ENCODE measurements around the gene AIRE. TPM values are rescaled to one million over a fixed set of nuclear protein-coding genes. Genes with fewer than 3 reads are reported as not detected.
"Not testable (repeated sequence)": the region's sequence is repeated elsewhere in the genome, so short reads cannot be mapped to it uniquely, and the experiment has no call there.

Gene AIRE
- total RNA-seq = not detected
- long read RNA-seq = 0 reads

DNA sequence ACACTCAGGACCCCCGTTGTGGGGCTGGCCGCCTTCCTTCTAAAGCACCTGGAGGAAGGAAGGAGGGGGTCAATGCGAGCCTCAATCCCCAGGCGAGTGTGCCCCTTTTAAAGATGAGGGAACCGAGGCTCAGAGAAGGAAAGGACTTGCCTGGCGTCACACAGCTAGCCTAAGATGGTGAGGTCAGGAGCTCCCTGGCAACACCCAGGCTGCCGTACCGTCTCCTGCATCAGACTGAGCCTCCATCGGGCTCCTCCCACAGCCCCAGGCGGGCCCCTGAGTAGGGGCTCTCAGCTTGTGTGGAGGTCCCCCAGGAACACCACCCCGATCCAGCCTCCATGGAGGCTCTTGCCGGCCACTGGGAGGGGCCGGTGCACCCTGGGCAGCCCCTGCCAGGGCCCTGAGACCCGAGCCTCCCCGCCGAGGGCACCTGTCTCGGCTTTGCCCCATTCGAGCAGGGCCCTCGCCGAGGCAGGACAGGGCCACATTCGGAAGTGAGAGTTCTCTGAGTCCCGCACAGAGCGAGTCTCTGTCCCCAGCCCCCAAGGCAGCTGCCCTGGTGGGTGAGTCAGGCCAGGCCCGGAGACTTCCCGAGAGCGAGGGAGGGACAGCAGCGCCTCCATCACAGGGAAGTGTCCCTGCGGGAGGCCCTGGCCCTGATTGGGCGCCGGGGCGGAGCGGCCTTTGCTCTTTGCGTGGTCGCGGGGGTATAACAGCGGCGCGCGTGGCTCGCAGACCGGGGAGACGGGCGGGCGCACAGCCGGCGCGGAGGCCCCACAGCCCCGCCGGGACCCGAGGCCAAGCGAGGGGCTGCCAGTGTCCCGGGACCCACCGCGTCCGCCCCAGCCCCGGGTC, at the start of gene AIRE:
AIRE (plus strand) TSS at position 739 of the 855 bp plus-strand sequence. CDS start 131 bp downstream, outside the sequence.
- ATAC-seq (ENCODE audit: poor library complexity) (peak; percentile 26), DNase-seq (peak; percentile 40)
- intact Hi-C loops (cut with DNase I) = no loop called here

- peak; percentile 45 for ATAC-seq (ENCODE audit: poor library complexity)
- DNase-seq; intact Hi-C loops (cut with DNase I): not testable (repeated sequence)
Observed at GRCh38 chr21:44240353-44240752, 45.3 kb upstream of the AIRE start.

DNA sequence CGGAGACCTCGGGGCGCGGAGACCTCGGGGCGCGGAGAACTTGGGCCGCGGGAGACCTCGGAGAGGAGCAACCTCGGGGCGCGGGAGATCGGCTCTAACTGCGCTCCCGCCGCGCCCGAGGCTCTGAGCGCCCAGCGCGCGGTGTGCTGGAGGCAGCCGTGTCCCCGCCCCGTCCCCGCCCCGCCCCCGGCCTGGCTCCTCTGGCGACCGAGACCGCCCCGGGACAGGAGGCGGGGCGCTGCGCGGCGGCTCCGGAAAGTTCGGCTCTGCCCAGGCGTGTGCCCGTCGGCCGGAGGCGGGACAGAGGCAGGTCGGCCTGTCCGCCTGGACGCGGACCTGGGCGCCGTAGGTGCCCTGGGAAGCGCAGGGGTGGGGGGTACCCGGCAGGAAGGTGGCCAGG, 44.8 kb upstream of the AIRE start, which contains the start of gene ICOSLG:
ICOSLG (minus strand) TSS at position 102 of the 400 bp plus-strand sequence. CDS start 126 bp downstream, outside the sequence.
- DNase-seq; intact Hi-C loops (cut with DNase I): not testable (repeated sequence)
- ATAC-seq (ENCODE audit: poor library complexity) = peak; percentile 90

GRCh38 chr21:44241281-44241680, 44.4 kb upstream of the AIRE start:
- peak; percentile 69 for ATAC-seq (ENCODE audit: poor library complexity)
- DNase-seq; intact Hi-C loops (cut with DNase I): not testable (repeated sequence)

GRCh38 chr21:44243980-44244379, 41.7 kb upstream of the AIRE start:
- DNase-seq; ATAC-seq (ENCODE audit: poor library complexity); intact Hi-C loops (cut with DNase I): not testable (repeated sequence)

GRCh38 chr21:44247904-44248303, 37.8 kb upstream of the AIRE start:
- DNase-seq; intact Hi-C loops (cut with DNase I); ATAC-seq (ENCODE audit: poor library complexity): not testable (repeated sequence)

- ATAC-seq (ENCODE audit: poor library complexity) = peak; percentile 51
- DNase-seq; intact Hi-C loops (cut with DNase I): not testable (repeated sequence)
Observed at GRCh38 chr21:44249204-44250037, 36.3 kb upstream of the AIRE start.

GRCh38 chr21:44253832-44254710, 31.6 kb upstream of the AIRE start:
- no peak for ATAC-seq (ENCODE audit: poor library complexity)
- intact Hi-C loops (cut with DNase I) = no loop called here
- DNase-seq = peak; percentile 33

DNA sequence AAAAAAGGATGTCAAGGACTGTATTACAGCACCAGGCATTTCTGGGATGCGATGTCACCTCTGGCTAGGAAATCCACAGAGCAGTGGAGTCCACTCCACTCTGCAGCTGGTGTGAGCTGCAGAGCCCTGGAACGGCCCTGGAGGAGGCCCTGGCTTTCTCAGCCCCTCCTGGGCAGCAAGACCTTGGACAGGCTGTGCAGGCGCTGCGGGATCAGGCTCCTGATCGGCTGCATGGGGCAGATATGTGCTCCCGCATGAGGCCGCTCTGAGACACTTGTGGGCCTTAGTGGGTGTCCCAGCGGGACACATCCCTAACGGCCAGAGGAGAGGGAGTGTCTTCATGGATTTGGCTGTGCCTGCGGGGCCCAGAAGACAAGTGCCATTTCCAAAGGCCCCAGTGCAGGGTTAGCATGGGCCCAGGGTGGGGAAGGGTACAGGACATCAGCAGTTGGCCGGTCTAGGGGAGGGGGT, 30.1 kb upstream of the AIRE start:
- intact Hi-C loops (cut with DNase I) = no loop called here
- DNase-seq = peak; percentile 35
- no peak for ATAC-seq (ENCODE audit: poor library complexity)

GRCh38 chr21:44258056-44258725, 27.5 kb upstream of the AIRE start:
- intact Hi-C loops (cut with DNase I) = no loop called here
- DNase-seq (no peak), ATAC-seq (ENCODE audit: poor library complexity) (no peak)

GRCh38 chr21:44259082-44259705, 26.5 kb upstream of the AIRE start:
- no peak for DNase-seq
- intact Hi-C loops (cut with DNase I) = no loop called here
- no peak for ATAC-seq (ENCODE audit: poor library complexity)

GRCh38 chr21:44260066-44260465, 25.6 kb upstream of the AIRE start:
- no peak for ATAC-seq (ENCODE audit: poor library complexity)
- intact Hi-C loops (cut with DNase I) = no loop called here
- no peak for DNase-seq

GRCh38 chr21:44260791-44261631, 24.7 kb upstream of the AIRE start:
- intact Hi-C loops (cut with DNase I) = no loop called here
- DNase-seq = no peak
- no peak for ATAC-seq (ENCODE audit: poor library complexity)

GRCh38 chr21:44261675-44262295, 23.9 kb upstream of the AIRE start, which contains the start of gene DNMT3L:
Gene DNMT3L (minus strand): TSS chr21:44261897. CDS start chr21:44261259, 638 bp downstream.
- no peak for DNase-seq
- ATAC-seq (ENCODE audit: poor library complexity) = no peak
- intact Hi-C loops (cut with DNase I) = no loop called here

DNA sequence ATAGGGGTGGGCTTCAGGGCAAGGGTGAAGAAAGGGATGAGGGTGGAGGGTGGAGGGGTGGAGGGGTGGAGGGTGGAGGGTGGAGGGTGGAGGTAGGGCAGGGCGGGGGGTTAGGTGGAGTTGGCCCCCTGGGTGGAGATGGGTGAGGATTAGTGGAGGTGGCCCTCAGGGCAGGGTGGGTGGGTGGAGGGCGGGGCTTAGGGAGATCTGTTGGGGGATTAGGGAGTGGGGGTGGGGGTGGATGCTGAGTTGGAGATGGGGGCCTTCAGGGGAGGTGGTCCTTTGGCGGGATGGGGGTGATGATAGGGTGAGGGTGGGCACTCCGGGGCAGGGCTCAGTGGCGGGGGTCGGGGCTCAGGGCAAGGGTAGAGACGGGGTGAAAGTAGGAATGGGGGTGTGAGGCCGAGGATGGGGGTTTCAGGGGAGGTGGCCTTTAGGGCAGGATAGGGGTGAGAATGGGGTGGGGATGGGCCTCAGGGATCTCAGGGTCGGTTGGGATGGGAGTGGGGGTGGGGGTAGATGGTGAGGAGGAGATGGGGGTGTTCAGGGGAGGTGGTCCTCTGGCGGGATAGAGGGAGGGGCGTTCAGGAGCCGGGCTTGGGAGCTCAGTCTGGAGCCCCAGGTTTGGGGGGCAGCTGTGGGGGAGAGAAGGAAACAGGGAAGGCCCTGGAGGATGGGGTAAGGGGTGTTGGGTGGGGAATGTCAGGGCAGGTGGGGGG, 23.2 kb upstream of the AIRE start:
- no peak for DNase-seq

More for the DNA sequence above, 23.2 kb upstream of the AIRE start:
- ATAC-seq (ENCODE audit: poor library complexity) = no peak
- intact Hi-C loops (cut with DNase I) = no loop called here
